Upper lobe of right lung (tissue), 1 donor: ENCODE results near the gene ELF5. TPM values are rescaled to one million over a fixed set of nuclear protein-coding genes. Genes with fewer than 3 reads are reported as not detected.

ENCODE experiments used
- total RNA-seq: library from RNA; stranded (reverse); fragmentation: NEBNext Ultra II Directional; extraction: Animal tissue kit (Norgen Biotek cat#: 25700); gene quantifications from one replicate; pipeline ENCODE4 v1.2.1, GENCODE V29; 2021
- donor health status: DM: no; HTN: yes; CAD: no; lungs with severe emphysema.

The ELF5 gene
- total RNA-seq, 1 donor from 2014 or later: 10.7 TPM

Other genes with a start within 250 kb of the ELF5 start
- 3.2 TPM for gene ABTB2, start 155.8 kb downstream of the ELF5 start, total RNA-seq
- gene CAT, start 74.9 kb downstream of the ELF5 start, total RNA-seq: 213 TPM
- gene EHF, start 107.3 kb upstream of the ELF5 start, total RNA-seq: 36.4 TPM